ENCODE results near the gene TMEM214.

- TF ChIP-seq REST (IDR thresholded peaks at IDR 0.05; ENCODE audit: insufficient replicate concordance, low read depth) (no peak), SPI1 (IDR thresholded peaks at IDR 0.05; ENCODE audit: borderline replicate concordance, low read depth) (no peak)
- TF ChIP-seq, protein P1, sequence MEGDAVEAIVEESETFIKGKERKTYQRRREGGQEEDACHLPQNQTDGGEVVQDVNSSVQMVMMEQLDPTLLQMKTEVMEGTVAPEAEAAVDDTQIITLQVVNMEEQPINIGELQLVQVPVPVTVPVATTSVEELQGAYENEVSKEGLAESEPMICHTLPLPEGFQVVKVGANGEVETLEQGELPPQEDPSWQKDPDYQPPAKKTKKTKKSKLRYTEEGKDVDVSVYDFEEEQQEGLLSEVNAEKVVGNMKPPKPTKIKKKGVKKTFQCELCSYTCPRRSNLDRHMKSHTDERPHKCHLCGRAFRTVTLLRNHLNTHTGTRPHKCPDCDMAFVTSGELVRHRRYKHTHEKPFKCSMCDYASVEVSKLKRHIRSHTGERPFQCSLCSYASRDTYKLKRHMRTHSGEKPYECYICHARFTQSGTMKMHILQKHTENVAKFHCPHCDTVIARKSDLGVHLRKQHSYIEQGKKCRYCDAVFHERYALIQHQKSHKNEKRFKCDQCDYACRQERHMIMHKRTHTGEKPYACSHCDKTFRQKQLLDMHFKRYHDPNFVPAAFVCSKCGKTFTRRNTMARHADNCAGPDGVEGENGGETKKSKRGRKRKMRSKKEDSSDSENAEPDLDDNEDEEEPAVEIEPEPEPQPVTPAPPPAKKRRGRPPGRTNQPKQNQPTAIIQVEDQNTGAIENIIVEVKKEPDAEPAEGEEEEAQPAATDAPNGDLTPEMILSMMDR (IDR thresholded peaks at IDR 0.05; ENCODE audit: insufficient read depth, low read length), result no peak
Observed at GRCh38 chr2:27024812-27025211, 8.0 kb upstream of the TMEM214 start.

Measured in HL-60 (cell line).